Right ventricle myocardium superior (tissue), 1 donor: ENCODE data around the gene KCTD8. TPM values are rescaled to one million over a fixed set of nuclear protein-coding genes. Genes with fewer than 3 reads are reported as not detected.

Experiments used
- ATAC-seq: fragments of 200-7000 bp; cut with Tn5 transposase; one replicate; pipeline ENCODE4 v1.9.1; 2020; ENCODE audit warnings: mild to moderate bottlenecking; ENCODE audit not compliant: poor library complexity
- DNase-seq: peaks from one replicate; pipeline ENCODE4 v3.0.0-alpha.2; 2020
- intact Hi-C: fragments of 100-400 bp; cut with DNase I; formaldehyde crosslinking; loops from one replicate; pipeline ENCODE4 v1.11.2; 2022
- total RNA-seq: library from RNA; stranded (reverse); fragmentation: NEBNext Ultra II Directional; extraction: Animal tissue kit (Norgen Biotek cat#: 25700); gene quantifications from one replicate; pipeline ENCODE4 v1.2.1, GENCODE V29; 2021
- donor health status: DM: no; HTN: yes; CAD: no; lungs with severe emphysema.

The KCTD8 gene
- total RNA-seq, 1 donor from 2014 or later = 0.08 TPM

DNA sequence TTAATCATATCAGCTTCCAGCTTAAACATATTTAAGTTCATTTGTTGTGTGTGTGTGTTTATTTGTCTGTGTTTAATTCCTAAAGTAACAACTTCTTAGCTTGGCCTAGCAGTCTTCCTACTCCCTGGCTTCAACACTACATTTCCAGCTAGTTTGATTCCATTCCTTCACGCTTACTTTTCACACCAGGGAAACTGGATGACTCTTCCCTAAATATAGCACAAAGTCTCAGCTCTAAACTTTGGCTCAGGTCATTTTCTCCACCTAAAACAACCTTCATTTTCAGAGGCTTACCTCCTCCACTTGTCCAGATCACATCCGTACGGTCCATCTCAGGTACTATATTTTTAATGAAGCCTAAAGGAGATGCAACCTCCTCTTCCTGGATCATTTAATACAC is 94.4 kb downstream of the KCTD8 start:
- intact Hi-C loops = no loop called here
- ATAC-seq = no peak

GRCh38 chr4:44351069-44351468 is 97.5 kb downstream of the KCTD8 start:
- ATAC-seq (no peak), DNase-seq (no peak)
- intact Hi-C loops = no loop called here

More for the DNA sequence above, 94.4 kb downstream of the KCTD8 start:
- DNase-seq = no peak

DNA sequence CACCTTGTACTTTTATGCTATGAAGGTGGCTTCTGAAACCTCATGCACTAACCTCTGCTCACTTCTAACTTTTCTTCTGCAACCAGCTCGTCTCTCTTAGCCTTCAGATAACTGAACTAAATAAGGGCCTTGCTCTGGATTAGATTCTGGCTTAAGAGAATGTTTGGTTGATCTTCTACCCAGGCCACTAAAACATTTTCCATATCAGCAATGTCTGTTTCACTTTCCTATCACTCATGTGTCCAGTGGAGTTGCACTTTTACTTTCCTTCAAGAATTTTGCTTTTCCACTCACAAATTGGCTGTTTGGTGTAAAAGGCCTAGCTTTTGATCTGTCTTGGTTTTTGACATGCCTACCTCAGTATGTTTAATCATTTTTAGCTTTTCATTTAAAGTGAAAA is 105.8 kb downstream of the KCTD8 start:
- DNase-seq (no peak), ATAC-seq (no peak)

GRCh38 chr4:44326741-44327140 is 121.9 kb downstream of the KCTD8 start:
- intact Hi-C loops = no loop called here
- ATAC-seq (no peak), DNase-seq (no peak)

More for the DNA sequence above, 105.8 kb downstream of the KCTD8 start:
- intact Hi-C loops = no loop called here

DNA sequence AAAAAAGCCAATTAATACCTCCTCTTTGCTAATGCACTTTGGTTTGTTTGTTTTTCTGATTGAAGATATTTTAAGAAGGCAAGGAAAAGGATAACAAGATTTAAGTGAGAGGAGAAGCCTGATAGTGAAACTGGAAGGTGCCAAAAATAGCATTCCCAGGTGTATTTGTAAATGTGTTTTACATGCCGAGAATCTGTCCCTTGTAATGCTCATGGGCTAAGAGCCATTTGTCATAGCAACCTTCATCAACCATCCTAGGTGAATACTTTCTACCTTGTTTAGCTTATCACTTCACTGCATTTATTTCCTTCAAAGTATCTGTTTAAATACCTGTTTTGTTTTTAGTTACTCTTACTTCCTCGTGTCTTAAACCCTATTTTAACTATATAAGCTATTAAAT is 127.8 kb downstream of the KCTD8 start:
- ATAC-seq (no peak), DNase-seq (no peak)
- intact Hi-C loops = no loop called here

DNA sequence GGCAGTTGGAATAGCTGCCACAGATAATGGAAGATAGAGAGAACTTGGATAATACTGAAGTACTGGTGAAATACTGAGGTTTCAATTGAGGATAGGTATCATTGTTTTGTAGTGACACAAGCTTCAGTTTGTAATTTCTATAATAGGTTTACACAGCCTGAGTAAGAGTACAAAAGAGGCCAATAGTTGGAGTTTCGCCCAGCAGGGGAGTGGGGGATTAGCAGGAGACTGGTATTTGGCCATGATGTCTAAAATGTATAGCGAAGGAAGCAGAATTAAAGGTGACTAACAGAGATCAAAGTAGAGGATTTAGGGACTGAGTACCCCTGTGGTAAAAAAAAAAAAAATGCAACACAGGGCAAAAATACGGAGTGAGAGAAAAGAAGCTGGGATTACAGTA is 129.5 kb downstream of the KCTD8 start:
- ATAC-seq = no peak
- no peak for DNase-seq
- intact Hi-C loops = no loop called here

DNA sequence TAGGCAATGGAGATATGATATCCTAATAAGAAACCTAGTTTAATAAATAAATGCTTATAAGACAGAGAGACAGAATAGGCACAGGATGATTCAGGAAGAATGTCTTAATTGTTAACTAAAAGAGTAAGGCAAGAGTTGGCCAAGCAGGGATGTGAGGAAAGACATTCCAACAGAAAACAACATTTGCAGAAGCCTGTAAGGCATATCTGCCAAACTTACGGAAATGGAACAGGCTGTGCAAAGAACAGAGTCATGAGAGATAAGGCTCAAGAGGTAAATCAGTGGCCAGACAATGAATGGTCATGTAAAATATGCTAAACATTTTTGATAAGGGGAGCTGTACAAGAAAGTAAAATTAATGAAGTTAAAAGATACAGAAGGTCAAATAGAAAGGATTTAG is 134.9 kb downstream of the KCTD8 start:
- no peak for ATAC-seq
- intact Hi-C loops = no loop called here
- DNase-seq = no peak

- no peak for DNase-seq
- ATAC-seq = no peak
- intact Hi-C loops = no loop called here
These were observed 161.1 kb downstream of the KCTD8 start for GRCh38 chr4:44287505-44287904.

GRCh38 chr4:44279469-44279868 is 169.1 kb downstream of the KCTD8 start:
- intact Hi-C loops = no loop called here
- ATAC-seq (no peak), DNase-seq (no peak)

DNA sequence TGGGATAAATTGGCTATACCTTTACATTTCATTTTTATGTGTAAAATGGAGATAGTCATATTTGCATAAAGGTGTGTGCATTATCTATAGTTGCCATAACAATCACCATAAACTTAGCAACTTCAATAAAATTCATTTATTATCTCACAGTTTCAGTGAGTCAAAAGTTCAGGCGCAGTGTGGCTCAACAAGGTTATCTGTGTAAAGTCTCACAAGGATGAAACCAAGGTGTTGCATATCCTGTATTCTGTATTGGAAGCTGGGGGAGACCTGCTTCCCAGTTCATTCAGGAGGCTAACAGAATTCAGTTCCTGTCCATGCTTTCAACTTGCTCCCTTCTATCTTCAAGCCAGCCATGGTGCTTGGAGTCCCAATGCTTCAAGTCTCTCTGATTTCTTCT is 169.5 kb downstream of the KCTD8 start:
- DNase-seq (no peak), ATAC-seq (no peak)
- intact Hi-C loops = no loop called here

GRCh38 chr4:44257461-44257860 is 191.1 kb downstream of the KCTD8 start:
- no peak for DNase-seq
- no peak for ATAC-seq

GRCh38 chr4:44256414-44256813 is 192.2 kb downstream of the KCTD8 start:
- ATAC-seq (no peak), DNase-seq (no peak)
- intact Hi-C loops = no loop called here

More at GRCh38 chr4:44257461-44257860, 191.1 kb downstream of the KCTD8 start:
- intact Hi-C loops = no loop called here

DNA sequence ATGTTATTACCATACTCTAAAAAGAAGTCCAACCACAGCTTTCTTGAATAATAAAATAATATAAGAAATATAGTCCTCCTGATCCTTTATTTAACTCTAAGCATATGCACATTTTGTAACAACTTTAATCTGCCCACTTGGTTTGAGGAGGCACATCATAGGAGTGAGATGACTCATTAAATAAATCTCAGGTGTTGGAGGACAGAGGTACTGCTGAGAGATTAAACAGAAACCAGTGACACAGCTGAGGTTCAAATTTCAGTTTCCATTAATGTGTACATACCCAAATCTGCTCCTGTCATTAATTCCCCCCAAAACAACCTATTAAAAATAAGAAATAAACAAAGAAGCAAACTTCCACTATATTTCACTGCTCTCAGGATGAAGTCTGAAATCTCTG is 211.0 kb downstream of the KCTD8 start:
- ATAC-seq (no peak), DNase-seq (no peak)
- intact Hi-C loops = no loop called here

DNA sequence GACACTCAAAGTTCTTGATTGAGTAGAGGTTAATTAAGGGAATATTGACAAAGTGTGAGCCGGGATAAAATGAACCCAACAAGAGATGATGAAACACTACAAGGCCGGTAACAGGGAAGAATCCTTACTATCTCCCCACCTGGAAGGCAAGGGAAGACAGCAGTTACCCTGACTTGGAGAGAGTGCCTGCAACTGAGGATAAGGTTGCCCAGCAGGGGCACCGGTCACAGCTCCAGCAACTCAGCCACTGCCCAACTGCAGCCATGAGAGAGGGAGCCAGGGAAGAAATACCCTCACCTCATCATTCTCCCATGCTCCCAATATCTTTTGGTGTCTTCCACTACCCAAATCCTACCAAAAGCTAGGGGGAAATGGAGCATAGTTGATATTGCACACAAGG is 212.7 kb downstream of the KCTD8 start:
- intact Hi-C loops = no loop called here
- DNase-seq (no peak), ATAC-seq (no peak)

- ATAC-seq = no peak
- intact Hi-C loops = no loop called here
- DNase-seq = no peak
These were observed 216.3 kb downstream of the KCTD8 start for GRCh38 chr4:44232262-44232661.

GRCh38 chr4:44231006-44231405 is 217.6 kb downstream of the KCTD8 start:
- intact Hi-C loops = no loop called here
- DNase-seq (no peak), ATAC-seq (no peak)

- intact Hi-C loops = no loop called here
- DNase-seq = no peak
- no peak for ATAC-seq
These were observed 220.3 kb downstream of the KCTD8 start for GRCh38 chr4:44228326-44228725.

DNA sequence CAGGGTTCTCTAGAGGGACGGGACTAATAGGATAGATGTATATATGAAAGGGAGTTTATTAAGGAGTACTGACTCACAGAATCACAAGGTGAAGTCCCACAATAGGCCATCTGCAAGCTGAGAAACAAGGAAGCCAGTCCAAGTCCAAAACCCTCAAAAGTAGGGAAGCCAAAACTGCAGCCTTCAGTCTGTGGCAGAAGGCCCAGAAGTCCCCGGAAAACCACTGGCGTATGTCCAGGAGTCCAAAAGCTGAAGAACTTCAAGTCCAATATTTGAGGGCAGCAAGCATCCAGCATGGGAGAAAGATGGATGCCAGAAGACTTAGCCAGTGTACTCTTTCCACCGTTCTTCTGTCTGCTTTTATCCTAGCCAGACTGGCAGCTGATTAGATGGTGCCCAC is 227.2 kb downstream of the KCTD8 start:
- intact Hi-C loops = no loop called here
- DNase-seq (no peak), ATAC-seq (no peak)

DNA sequence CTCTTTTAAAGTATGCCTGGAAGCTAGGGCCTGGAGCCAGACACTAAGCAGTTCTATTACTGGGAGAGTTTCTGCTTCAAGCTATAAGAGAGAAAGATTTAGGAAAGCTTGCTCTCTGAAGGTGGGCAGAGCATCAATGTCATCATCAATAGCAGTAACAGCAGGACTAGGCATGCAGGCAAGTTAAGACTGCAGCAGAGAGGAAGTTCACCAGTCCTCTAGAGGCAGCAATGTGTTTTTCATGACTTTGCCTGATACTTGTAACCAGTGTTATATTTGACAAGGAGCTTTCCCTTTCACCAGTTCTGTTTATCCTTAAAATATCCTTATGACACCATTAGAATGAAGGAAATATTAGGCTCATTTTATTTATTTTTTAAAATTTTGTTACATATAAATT is 237.9 kb downstream of the KCTD8 start:
- ATAC-seq (no peak), DNase-seq (no peak)
- intact Hi-C loops = no loop called here

DNA sequence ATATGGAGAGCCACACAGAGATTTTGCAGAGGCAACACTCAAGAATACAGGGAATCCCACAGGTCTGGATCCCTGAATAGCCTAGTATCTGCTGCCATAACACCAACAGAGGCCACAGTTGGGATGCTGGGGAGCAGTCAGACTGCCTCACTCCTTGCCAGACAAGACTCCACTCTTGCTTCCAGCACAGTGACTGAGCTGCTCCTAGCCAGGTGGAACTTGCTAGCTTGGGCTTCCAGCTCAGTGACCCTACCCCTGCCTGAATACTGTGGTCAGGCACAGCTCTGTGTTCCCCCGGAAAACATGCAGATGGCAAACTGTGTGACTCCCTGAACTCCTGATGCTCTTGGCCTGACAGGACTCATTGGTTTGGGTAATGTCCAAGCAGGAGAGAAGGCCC is 251.8 kb downstream of the KCTD8 start:
- DNase-seq (no peak), ATAC-seq (no peak)
- intact Hi-C loops = no loop called here

GRCh38 chr4:44194365-44194764 is 254.2 kb downstream of the KCTD8 start:
- DNase-seq = no peak
- no peak for ATAC-seq
- intact Hi-C loops = no loop called here

- intact Hi-C loops = no loop called here
- DNase-seq (no peak), ATAC-seq (no peak)
These were observed 261.8 kb downstream of the KCTD8 start for GRCh38 chr4:44186850-44187246.
